ENCODE data around the gene ABHD17B. TPM values are rescaled to one million over a fixed set of nuclear protein-coding genes. Genes with fewer than 3 reads are reported as not detected.

The ABHD17B gene
- 9.1 and 15.6 TPM in 2 replicates for total RNA-seq

GRCh38 chr9:71911061-71911907 lies at the start of gene ABHD17B, which contains the start of gene C9orf85:
ABHD17B (minus strand) TSS chr9:71911193; CDS start chr9:71875080, 36,113 bp downstream.
C9orf85 (plus strand) TSS chr9:71911639; CDS start chr9:71911735, 96 bp downstream.

Other genes with a start within 250 kb of the ABHD17B start
- 18.4 and 27.3 TPM in 2 replicates for gene CEMIP2, start 142.7 kb downstream of the ABHD17B start, total RNA-seq
- 9.6 and 10.6 TPM in 2 replicates for gene C9orf85, start 446 bp upstream of the ABHD17B start, total RNA-seq
- not detected in 2 replicates for gene C9orf57, start 149.4 kb upstream of the ABHD17B start, total RNA-seq
- not detected in 2 replicates for gene GDA, start 238.2 kb upstream of the ABHD17B start, total RNA-seq

Data from pericardium fibroblast (primary cell).